Measurements from ENCODE around the gene ANKRD26.

- TF ChIP-seq CTCF (IDR thresholded peaks at IDR 0.05 in 4 of 5, conservative IDR thresholded peaks at IDR 0.05 in 1 of 5) (no peak), POLR2A (IDR thresholded peaks at IDR 0.05) (no peak)
Measured at GRCh38 chr10:27068217-27068891, 31.9 kb downstream of the ANKRD26 start.
